Activated T-helper 17 cell treated with anti-CD3 and anti-CD28 coated beads, Interleukin-2, amount 50 U/mL, for 72 hours (primary cell): ENCODE results near the gene ADIRF. TPM values are rescaled to one million over a fixed set of nuclear protein-coding genes. Genes with fewer than 3 reads are reported as not detected.
"Not testable (repeated sequence)": the region's sequence is repeated elsewhere in the genome, so short reads cannot be mapped to it uniquely, and the experiment has no call there.

Source experiments
- ATAC-seq: fragments of 150-1000 bp; cut with Tn5 transposase; replicated peaks from 2 replicates; pipeline ENCODE4 v1.10.0; 2021; ENCODE audit warnings: mild to moderate bottlenecking, moderate library complexity
- H3K27ac Mint-ChIP-seq: one replicate; pipeline ENCODE4 v1.8.0; 2022; ENCODE audit warnings: mixed read lengths
- H3K27me3 Mint-ChIP-seq: one replicate; pipeline ENCODE4 v1.8.0; 2022; ENCODE audit warnings: mixed read lengths
- H3K36me3 Mint-ChIP-seq: one replicate; pipeline ENCODE4 v1.8.0; 2022; ENCODE audit warnings: low read depth, mild to moderate bottlenecking, mixed read lengths
- H3K4me1 Mint-ChIP-seq: one replicate; pipeline ENCODE4 v1.8.0; 2022; ENCODE audit warnings: mixed read lengths
- H3K4me3 Mint-ChIP-seq: one replicate; pipeline ENCODE4 v1.8.0; 2022; ENCODE audit warnings: mild to moderate bottlenecking, mixed read lengths
- H3K9me3 Mint-ChIP-seq: one replicate; pipeline ENCODE4 v1.8.0; 2022; ENCODE audit warnings: mixed read lengths
- total RNA-seq, 2 donors: library from RNA; stranded (reverse); gene quantifications; one replicate each; pipeline ENCODE4 v1.2.3, GENCODE V29; 2022

Gene ADIRF
- not detected for total RNA-seq

DNA sequence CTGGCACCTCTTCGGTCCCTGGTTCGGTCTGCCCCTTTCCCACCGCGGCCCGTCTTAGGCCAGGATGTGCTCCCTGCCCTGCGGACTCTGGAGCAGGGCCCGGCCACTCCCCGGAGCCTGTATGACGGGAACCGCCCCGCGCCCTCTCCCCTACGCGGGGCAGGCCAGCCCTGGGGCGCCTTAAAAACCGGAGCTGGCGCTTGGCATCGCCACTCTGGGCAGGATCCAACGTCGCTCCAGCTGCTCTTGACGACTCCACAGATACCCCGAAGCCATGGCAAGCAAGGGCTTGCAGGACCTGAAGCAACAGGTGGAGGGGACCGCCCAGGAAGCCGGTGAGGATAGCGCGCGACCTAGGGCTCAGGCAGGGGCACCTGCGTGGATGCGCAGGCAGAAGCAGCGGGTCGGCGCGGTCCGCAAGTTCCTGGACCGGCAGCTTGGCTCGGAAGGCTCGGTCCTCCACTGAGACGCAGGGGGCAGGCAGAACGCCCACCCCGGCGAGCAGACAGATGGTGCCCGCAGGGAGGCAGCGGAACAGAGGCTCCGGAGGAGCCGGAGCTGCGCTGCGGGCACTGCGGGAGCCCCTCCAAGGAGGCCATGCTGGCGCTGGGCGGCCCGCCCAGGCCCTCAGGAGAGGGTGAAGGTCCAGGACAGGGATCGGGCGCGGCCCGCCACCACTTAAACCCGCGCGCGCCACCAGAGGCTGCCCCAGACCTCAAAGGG lies at the start of gene ADIRF:
ADIRF (plus strand) TSS at position 212 of the 723 bp plus-strand sequence; CDS start at position 275, 63 bp downstream.
- H3K27ac Mint-ChIP-seq: no peak within 1 kb of the TSS

DNA sequence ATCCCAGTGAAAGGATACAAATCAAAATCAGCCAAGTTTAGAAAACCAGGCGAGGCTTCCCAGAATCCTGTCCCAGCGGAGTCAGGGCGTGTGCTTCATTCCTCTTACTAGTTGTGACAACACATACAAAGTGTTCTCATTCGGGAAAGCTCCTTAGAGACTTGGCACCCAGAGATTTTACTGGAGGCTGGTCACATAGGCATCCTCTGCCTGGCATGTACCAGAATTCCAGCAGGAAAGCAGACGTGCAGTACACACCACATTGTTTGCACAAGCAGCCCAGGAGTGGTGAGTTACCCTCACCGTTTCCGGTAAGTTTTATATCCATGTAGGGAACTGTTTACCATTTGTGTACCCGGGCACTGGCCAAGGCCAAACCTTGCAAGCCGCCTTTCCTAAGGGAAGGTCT lies 45.7 kb upstream of the ADIRF start:
- no peaks in the 10 kb centered on the region for H3K27me3 Mint-ChIP-seq
- ATAC-seq: no peak
- peaks cover 62% of the 10 kb centered on the region for H3K36me3 Mint-ChIP-seq

More for the DNA sequence above, at the start of gene ADIRF:
- peak within 1 kb of the TSS; percentile 23 for H3K4me3 Mint-ChIP-seq
- no peaks in the 10 kb centered on the region for H3K9me3 Mint-ChIP-seq
- H3K4me1 Mint-ChIP-seq: peaks cover 22% of the 10 kb centered on the region
- H3K36me3 Mint-ChIP-seq: no peaks in the 10 kb centered on the region
- no peaks in the 10 kb centered on the region for H3K27me3 Mint-ChIP-seq
- ATAC-seq: no peak

DNA sequence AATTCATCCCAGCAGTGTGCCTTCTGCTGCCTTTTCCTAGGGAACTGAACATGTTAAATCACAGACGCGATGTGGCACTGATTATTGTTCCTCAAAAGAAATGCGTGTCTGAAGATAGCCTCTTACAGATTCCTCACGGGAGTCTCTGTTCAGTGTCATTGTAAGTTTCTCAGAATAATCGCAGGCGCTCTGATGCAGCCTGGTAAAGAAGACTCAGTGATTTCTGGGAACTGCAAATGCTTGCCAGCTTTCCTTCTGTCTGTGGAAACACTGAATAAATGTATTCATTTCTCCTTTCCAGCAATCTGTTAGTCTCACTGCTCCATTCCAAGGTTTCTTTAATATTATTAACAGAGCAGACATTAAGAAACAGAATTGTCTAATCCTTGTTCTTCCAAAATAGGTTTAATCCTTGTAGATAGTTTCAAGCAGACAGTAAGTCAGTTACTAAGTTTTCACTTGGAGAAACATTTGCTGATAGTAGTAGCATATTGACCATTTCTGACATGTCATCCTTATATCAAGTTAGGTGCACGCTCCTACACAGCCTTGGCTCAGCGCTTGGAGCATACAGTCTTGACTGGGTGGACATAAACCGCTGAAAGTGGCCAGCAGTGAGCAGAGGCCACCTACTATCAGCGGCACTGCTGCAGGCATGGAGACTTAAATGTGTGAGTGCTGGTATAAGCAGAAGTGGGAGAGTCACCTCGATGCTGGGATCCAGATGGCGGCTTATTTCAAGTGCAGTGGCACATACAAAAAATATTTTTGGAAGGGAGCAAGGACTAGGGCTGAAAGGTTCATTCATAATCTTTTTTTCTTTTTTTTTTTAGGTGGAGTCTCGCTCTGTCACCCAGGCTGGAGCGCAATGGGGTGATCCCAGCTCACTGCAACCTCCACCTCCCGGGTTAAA lies 38.6 kb upstream of the ADIRF start:
- no peak for ATAC-seq
- Mint-ChIP-seq H3K4me1 (no peaks in the 10 kb centered on the region), H3K4me3 (no peak overlapping the region), H3K27ac (no peak overlapping the region), H3K36me3 (peaks cover 5% of the 10 kb centered on the region), H3K27me3 (no peaks in the 10 kb centered on the region), H3K9me3 (no peaks in the 10 kb centered on the region)

More for the DNA sequence above, 45.7 kb upstream of the ADIRF start:
- H3K27ac Mint-ChIP-seq: no peak overlapping the region
- no peaks in the 10 kb centered on the region for H3K9me3 Mint-ChIP-seq
- no peak overlapping the region for H3K4me3 Mint-ChIP-seq
- no peaks in the 10 kb centered on the region for H3K4me1 Mint-ChIP-seq

DNA sequence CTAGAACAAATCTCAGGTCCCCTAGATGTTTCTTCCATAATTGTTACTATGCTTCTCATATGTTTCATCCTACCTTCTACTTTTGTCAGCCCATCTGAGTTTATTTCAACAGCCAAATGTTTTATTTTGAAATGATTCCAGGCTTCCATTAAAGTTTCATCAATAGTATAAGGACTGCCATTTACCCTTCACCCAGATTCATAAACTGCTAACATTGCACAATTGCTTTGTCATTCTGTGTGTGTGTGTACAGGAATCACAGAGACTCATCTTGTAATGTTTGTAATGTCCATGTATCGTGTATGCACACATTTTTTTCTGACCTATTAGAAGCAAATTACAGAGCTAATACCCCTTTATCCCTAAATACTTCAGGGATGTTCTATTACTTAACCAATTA lies 36.4 kb upstream of the ADIRF start:
- ATAC-seq: no peak
- H3K27ac Mint-ChIP-seq: no peak overlapping the region
- H3K4me3 Mint-ChIP-seq: no peak overlapping the region
- no peaks in the 10 kb centered on the region for H3K4me1 Mint-ChIP-seq
- H3K36me3 Mint-ChIP-seq: peaks cover 5% of the 10 kb centered on the region
- H3K27me3 Mint-ChIP-seq: no peaks in the 10 kb centered on the region
- H3K9me3 Mint-ChIP-seq: no peaks in the 10 kb centered on the region

DNA sequence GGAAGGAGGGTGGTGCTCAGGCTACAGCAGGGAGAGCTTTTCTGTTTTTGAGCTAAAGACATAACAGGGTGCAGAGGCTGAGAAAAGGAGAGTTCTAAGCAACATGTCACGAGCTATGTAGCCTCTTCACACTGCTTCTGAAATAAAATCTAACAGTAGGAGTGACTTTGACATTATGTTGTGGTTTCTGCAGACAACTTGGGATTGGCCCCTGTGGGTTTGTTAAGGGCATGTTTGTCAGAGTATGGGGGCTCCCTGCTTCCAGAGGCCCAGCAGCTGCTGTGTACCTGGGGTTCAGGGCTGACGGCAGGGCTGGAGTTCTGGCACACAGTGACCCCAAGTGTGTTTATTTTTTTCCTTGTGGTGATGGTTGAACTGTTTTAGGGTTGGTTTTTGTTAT lies 35.6 kb upstream of the ADIRF start:
- Mint-ChIP-seq H3K9me3 (no peaks in the 10 kb centered on the region), H3K4me3 (no peak overlapping the region), H3K27me3 (no peaks in the 10 kb centered on the region), H3K4me1 (no peaks in the 10 kb centered on the region), H3K36me3 (peaks cover 5% of the 10 kb centered on the region), H3K27ac (no peak overlapping the region)
- ATAC-seq: no peak

DNA sequence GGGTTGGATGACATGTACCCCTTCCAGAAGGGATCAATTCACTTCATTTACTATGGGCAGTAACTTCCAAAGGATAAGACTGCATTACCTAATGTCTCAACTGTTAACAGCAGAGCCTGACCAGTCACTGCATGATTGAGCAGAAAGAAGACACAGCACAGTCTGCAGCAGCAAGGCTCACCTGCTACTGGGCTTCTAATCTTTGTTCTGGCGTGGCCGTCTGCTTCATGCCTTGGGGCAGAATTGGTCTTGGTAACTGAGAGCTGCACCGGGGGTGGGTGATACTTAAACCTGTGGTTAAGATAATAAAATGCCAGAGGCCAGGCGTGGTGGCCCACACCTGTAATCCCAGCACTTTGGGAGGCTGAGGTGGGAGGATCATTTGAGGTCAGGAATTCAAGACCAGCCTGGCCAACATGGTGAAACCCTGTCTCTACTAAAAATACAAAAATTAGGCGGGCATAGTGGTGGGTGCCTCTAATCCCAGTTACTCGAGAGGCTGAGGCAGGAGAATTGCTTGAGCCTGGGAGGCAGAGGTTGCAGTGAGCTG lies 34.0 kb upstream of the ADIRF start:
- H3K9me3 Mint-ChIP-seq, H3K4me1 Mint-ChIP-seq, H3K4me3 Mint-ChIP-seq, H3K36me3 Mint-ChIP-seq, H3K27me3 Mint-ChIP-seq, H3K27ac Mint-ChIP-seq, ATAC-seq: not testable (repeated sequence)

DNA sequence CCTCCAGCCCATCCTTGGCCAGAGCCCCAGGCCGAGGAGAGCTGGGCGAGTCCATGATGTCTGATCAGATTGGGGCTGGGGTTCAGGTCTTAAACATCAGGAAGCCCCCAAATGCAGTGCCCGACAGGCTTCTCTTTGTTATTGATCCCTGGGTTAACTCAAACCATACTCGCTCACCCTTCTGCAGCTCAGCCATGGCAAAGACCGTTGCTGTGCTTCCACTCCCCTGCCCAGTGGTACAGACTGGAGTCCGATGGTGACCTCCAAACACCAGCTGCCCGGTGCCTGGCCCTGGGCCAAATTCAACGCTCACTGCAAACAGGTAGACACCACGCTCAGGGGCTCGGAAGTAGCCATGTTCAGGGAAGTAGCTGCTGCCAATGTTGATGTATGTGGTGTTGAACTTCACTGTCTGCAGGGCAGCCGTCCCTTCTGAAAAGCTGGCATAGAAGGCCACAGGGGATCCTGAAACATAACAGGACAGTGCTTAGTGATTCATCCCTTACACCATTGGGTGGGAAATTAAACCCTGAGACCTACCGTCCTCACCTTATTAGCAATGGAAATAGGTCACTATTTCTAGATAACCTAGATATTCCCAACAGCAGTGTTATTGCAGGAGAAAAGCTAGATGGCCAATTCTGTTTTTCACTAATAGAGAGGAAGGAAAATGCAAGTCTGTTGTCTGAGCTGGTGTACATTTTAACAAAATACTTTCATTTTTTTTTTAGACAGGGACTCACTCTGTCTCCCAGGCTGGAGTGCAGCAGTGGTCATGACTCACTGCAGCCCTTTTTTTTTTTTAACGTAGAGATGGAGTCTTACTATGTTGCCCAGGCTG lies 31.4 kb upstream of the ADIRF start:
- H3K36me3 Mint-ChIP-seq: no peaks in the 10 kb centered on the region
- H3K4me3 Mint-ChIP-seq: no peak overlapping the region
- ATAC-seq: no peak
- H3K27me3 Mint-ChIP-seq: no peaks in the 10 kb centered on the region
- H3K9me3 Mint-ChIP-seq: no peaks in the 10 kb centered on the region
- no peak overlapping the region for H3K27ac Mint-ChIP-seq
- no peaks in the 10 kb centered on the region for H3K4me1 Mint-ChIP-seq

DNA sequence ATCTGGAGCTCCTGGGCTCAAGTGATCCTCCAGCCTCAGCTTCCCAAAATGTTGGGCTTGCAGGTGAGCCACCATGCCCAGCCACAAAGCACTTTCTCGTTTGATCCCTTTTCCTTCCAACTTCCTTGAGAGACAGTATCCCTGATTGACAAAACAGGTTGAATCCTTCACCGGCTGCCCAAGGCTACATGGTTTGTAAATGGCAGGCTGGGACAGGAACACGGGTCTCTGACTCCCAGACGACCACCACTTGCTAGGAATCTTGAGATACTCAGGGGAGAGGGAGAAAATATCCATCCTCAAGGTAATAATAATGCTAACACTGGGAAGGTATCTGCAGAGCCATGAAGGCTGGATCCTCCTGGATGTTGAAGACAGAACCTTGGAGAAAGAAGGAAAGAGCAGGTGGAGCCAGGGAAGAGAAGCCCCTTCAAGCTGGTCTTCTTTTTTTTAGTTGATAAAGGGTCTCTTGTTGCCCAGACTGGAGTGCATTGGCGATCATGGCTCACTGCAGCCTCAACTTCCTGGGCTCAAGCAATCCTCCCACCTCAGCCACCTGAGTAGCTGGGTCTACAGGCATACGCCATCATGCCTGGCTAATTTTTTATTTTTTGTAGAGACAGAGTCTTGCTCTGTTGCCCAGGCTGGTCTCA lies 30.7 kb upstream of the ADIRF start:
- no peaks in the 10 kb centered on the region for H3K27me3 Mint-ChIP-seq
- no peaks in the 10 kb centered on the region for H3K4me1 Mint-ChIP-seq
- no peak overlapping the region for H3K4me3 Mint-ChIP-seq
- H3K36me3 Mint-ChIP-seq: no peaks in the 10 kb centered on the region
- no peak overlapping the region for H3K27ac Mint-ChIP-seq
- H3K9me3 Mint-ChIP-seq: no peaks in the 10 kb centered on the region
- no peak for ATAC-seq

DNA sequence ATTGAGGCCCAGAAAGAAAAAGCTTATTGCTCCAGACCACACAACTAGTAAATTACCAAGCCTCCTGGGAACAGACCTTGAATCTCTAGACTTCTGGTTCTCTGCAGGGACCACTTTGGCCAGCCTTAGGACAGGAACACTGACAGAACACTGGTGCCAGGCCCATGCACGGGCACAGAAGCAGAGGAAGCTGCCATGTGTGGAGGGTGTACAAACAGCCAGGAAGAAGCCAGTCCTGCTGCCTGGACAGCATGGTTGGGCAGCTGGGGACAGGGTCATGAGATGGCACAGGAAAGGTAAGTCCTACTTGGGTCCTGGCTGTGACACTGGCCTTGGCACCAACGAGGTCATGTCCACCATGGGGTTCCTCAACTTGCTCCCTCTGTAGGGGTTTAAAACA lies 30.0 kb upstream of the ADIRF start:
- no peaks in the 10 kb centered on the region for H3K9me3 Mint-ChIP-seq
- no peaks in the 10 kb centered on the region for H3K27me3 Mint-ChIP-seq
- ATAC-seq: no peak
- no peak overlapping the region for H3K27ac Mint-ChIP-seq
- no peak overlapping the region for H3K4me3 Mint-ChIP-seq
- no peaks in the 10 kb centered on the region for H3K4me1 Mint-ChIP-seq
- no peaks in the 10 kb centered on the region for H3K36me3 Mint-ChIP-seq

DNA sequence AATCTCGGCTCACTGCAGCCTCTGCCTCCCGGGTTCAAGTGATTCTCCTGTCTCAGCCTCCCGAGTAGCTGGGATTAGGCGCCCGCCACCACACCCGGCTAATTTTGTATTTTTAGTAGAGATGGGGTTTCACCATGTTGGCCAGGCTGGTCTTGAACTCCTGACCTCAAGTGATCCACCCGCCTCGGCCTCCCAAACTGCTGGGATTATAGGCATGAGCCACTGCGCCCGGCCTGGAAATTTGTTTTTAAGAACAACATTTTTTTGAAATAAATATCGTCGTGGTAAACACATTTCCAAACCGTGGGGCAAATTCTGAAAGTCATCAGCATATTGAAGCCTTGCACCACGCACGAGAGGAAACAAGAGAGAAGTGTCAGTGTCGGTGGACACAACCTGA lies 28.2 kb upstream of the ADIRF start:
- not testable (repeated sequence) for H3K36me3 Mint-ChIP-seq, H3K27me3 Mint-ChIP-seq, H3K27ac Mint-ChIP-seq, H3K9me3 Mint-ChIP-seq, ATAC-seq, H3K4me1 Mint-ChIP-seq
- H3K4me3 Mint-ChIP-seq: peak overlapping the region; percentile 61

DNA sequence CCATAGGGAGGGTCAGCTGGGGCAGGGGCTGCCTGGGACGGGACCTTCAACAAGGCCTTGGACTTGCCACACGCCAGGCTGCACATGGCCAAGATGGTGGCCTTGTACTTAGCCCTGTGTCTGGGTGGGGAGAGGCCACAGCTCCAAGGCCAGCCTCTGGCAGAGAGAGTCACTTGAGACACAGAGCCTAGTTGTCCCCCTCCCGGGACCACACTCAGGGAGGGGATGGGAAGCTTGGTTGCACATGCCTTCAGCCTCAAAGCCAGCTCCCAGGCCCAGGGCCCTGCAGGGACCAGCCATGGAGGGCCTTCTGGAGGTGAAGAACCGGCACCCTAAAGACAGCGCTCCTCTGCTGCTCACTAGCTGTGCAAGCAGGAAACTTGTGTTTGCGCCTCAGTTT lies 27.6 kb upstream of the ADIRF start:
- Mint-ChIP-seq H3K36me3 (no peaks in the 10 kb centered on the region), H3K27me3 (no peaks in the 10 kb centered on the region), H3K4me1 (no peaks in the 10 kb centered on the region), H3K9me3 (no peaks in the 10 kb centered on the region), H3K27ac (no peak overlapping the region), H3K4me3 (no peak overlapping the region)
- ATAC-seq: no peak

DNA sequence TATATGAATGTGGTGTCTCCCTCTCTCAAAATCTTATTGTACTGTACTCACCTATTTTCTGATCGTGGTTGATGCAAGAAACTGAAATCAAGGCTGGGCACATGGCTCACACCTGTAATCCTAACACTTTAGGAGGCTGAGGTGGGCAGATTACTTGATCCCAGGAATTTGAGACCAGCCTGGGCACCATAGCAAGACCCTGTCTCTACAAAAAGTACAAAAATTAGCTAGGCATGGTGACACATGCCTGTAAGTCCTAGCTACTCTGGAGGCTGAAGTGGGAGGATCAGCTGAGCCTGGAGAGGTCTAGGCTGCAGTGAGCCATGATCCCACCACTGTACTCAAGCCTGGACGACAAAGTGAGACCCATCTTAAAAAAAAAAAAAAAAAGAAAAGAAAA lies 26.9 kb upstream of the ADIRF start:
- no peaks in the 10 kb centered on the region for H3K27me3 Mint-ChIP-seq
- H3K9me3 Mint-ChIP-seq: no peaks in the 10 kb centered on the region
- no peak overlapping the region for H3K27ac Mint-ChIP-seq
- no peak for ATAC-seq
- H3K4me3 Mint-ChIP-seq: no peak overlapping the region
- H3K4me1 Mint-ChIP-seq: no peaks in the 10 kb centered on the region
- no peaks in the 10 kb centered on the region for H3K36me3 Mint-ChIP-seq

DNA sequence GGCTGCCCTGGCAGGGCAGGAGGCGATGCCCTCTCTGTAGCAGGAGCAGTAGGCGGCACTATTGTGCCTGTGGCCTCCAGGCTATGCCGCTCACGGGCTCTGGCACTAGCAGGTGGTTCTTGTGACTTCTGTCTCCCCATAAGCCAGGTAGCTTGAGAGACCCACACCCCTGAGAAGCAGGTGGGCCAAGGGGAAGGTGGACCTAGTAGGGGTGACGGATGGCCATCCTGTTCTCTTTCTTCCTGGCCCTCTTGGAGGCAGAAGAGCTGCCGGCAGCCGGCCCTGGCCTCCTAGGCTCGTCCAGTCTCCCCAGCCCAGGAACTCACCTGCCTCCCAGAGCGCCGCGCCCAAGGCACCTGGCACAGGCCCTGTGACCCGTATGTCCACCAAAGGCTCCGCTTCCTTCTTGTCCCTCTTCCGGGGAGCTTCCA lies 26.3 kb upstream of the ADIRF start:
- no peak for ATAC-seq
- H3K9me3 Mint-ChIP-seq: no peaks in the 10 kb centered on the region
- no peaks in the 10 kb centered on the region for H3K36me3 Mint-ChIP-seq
- peaks cover 5% of the 10 kb centered on the region for H3K4me1 Mint-ChIP-seq
- H3K27me3 Mint-ChIP-seq: no peaks in the 10 kb centered on the region
- no peak overlapping the region for H3K4me3 Mint-ChIP-seq
- H3K27ac Mint-ChIP-seq: no peak overlapping the region
